ENCODE data around the gene PIGC.

- TF ChIP-seq, protein P1, sequence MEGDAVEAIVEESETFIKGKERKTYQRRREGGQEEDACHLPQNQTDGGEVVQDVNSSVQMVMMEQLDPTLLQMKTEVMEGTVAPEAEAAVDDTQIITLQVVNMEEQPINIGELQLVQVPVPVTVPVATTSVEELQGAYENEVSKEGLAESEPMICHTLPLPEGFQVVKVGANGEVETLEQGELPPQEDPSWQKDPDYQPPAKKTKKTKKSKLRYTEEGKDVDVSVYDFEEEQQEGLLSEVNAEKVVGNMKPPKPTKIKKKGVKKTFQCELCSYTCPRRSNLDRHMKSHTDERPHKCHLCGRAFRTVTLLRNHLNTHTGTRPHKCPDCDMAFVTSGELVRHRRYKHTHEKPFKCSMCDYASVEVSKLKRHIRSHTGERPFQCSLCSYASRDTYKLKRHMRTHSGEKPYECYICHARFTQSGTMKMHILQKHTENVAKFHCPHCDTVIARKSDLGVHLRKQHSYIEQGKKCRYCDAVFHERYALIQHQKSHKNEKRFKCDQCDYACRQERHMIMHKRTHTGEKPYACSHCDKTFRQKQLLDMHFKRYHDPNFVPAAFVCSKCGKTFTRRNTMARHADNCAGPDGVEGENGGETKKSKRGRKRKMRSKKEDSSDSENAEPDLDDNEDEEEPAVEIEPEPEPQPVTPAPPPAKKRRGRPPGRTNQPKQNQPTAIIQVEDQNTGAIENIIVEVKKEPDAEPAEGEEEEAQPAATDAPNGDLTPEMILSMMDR (IDR thresholded peaks at IDR 0.05): no peak
- TF ChIP-seq POLR2A (IDR thresholded peaks at IDR 0.05) (no peak), EP300 (IDR thresholded peaks at IDR 0.05) (no peak), POLR2AphosphoS5 (IDR thresholded peaks at IDR 0.05) (no peak)
Measured at GRCh38 chr1:172465617-172466016, 21.7 kb upstream of the PIGC start.

All from stomach (tissue), 4 donors.